GM23338 (cell line): ENCODE data around the gene PRG3. TPM values are rescaled to one million over a fixed set of nuclear protein-coding genes. Genes with fewer than 3 reads are reported as not detected.

Experiments
- ATAC-seq: fragments of 200-7000 bp; cut with Tn5 transposase; 3 replicates; pipeline ENCODE4 v1.9.1; 2020
- DNase-seq: peaks from one replicate; pipeline ENCODE4 v3.0.0-alpha.2; 2015; ENCODE audit warnings: low spot score
- H2AFZ ChIP-seq: fragments of 200-600 bp; sonication (generic); 2 replicates; pipeline ENCODE4 v1.8.0; 2016; ENCODE audit warnings: antibody characterized with exemption, mild to moderate bottlenecking, moderate library complexity
- H3F3A ChIP-seq: fragments of 200-600 bp; sonication (generic); replicated peaks from 2 replicates; pipeline ENCODE4 v1.8.0; 2017; ENCODE audit warnings: antibody characterized with exemption, mixed run types, low read depth
- H3K27ac ChIP-seq: fragments of 200-600 bp; sonication (generic); 2 replicates; pipeline ENCODE4 v1.6.1; 2016; ENCODE audit warnings: low read depth
- H3K27me3 ChIP-seq: fragments of 200-600 bp; sonication (generic); 2 replicates; pipeline ENCODE4 v1.8.0; 2016; ENCODE audit warnings: mild to moderate bottlenecking, mixed run types, moderate library complexity; ENCODE audit not compliant: insufficient read depth
- H3K36me3 ChIP-seq: fragments of 200-600 bp; sonication (generic); 2 replicates; pipeline ENCODE4 v1.8.0; 2016; ENCODE audit warnings: mild to moderate bottlenecking; ENCODE audit not compliant: insufficient read depth
- H3K4me1 ChIP-seq: fragments of 200-600 bp; sonication (generic); 2 replicates; pipeline ENCODE4 v1.8.0; 2016; ENCODE audit warnings: mild to moderate bottlenecking, moderate library complexity; ENCODE audit not compliant: insufficient read depth
- H3K4me2 ChIP-seq: fragments of 200-600 bp; sonication (generic); 2 replicates; pipeline ENCODE4 v1.7.1; 2017; ENCODE audit warnings: mixed run types
- H3K4me3 ChIP-seq: fragments of 200-600 bp; sonication (generic); 2 replicates; pipeline ENCODE4 v1.6.1; 2016; ENCODE audit warnings: mixed run types
- H3K79me2 ChIP-seq: fragments of 200-600 bp; sonication (generic); replicated peaks from 2 replicates; pipeline ENCODE4 v1.8.0; 2017; ENCODE audit warnings: mild to moderate bottlenecking; ENCODE audit not compliant: insufficient read depth
- H3K9me2 ChIP-seq: fragments of 200-600 bp; sonication (generic); 2 replicates; pipeline ENCODE4 v1.8.0; 2017; ENCODE audit not compliant: insufficient read depth
- H4K20me1 ChIP-seq: fragments of 200-600 bp; sonication (generic); replicated peaks from 2 replicates; pipeline ENCODE4 v1.8.0; 2017; ENCODE audit warnings: mild to moderate bottlenecking; ENCODE audit not compliant: insufficient read depth
- H3K27ac Mint-ChIP-seq: 2 replicates; pipeline ENCODE4 v1.8.0; 2020; ENCODE audit warnings: inconsistent platforms, mild to moderate bottlenecking, moderate library complexity, mixed read lengths
- H3K27me3 Mint-ChIP-seq: 3 replicates; pipeline ENCODE4 v1.8.0; 2022; ENCODE audit warnings: low read depth, mild to moderate bottlenecking, moderate library complexity, mixed read lengths, inconsistent platforms; ENCODE audit not compliant: insufficient read depth, poor library complexity
- H3K36me3 Mint-ChIP-seq: 3 replicates; pipeline ENCODE4 v1.8.0; 2021; ENCODE audit warnings: low read depth, mild to moderate bottlenecking, inconsistent platforms, moderate library complexity, mixed read lengths
- H3K4me1 Mint-ChIP-seq: 3 replicates; pipeline ENCODE4 v1.8.0; 2020; ENCODE audit warnings: mild to moderate bottlenecking, inconsistent platforms, mixed read lengths
- H3K4me3 Mint-ChIP-seq: 3 replicates; pipeline ENCODE4 v1.8.0; 2021; ENCODE audit warnings: moderate library complexity, mild to moderate bottlenecking, inconsistent platforms, mixed read lengths
- H3K9me3 Mint-ChIP-seq: 3 replicates; pipeline ENCODE4 v1.8.0; 2020; ENCODE audit warnings: moderate library complexity, mild to moderate bottlenecking, inconsistent platforms, mixed read lengths
- CREB1 ChIP-seq: fragments of 250-450 bp; sonication (Bioruptor Pico); IDR thresholded peaks from 2 replicates; pipeline ENCODE4 v1.5.0; 2020; ENCODE audit warnings: low read depth, mild to moderate bottlenecking, moderate library complexity
- ZNF114 ChIP-seq: fragments of 250-450 bp; sonication (Bioruptor Pico); IDR thresholded peaks from 2 replicates; pipeline ENCODE4 v1.5.0; 2020; ENCODE audit warnings: mild to moderate bottlenecking, moderate library complexity
- polyA plus RNA-seq: library from polyadenylated mRNA; unstranded; fragments of >200 nt; fragmentation: Nextera tagmentation; extraction: Ambion mirVana; gene quantifications from 2 replicates; pipeline ENCODE4 v1.2.1, GENCODE V29; 2016
- total RNA-seq: library from RNA; depleted of rRNA; stranded (reverse); fragments of >200 nt; shearing (Covaris generic); gene quantifications from 2 replicates; pipeline ENCODE4 v1.2.3, GENCODE V29; 2014
- TF ChIP-seq, protein P1 (sequence below): IDR thresholded peaks from one replicate; pipeline ENCODE4 v1.6.1; 2018; ENCODE audit warnings: antibody characterized with exemption; ENCODE audit not compliant: unreplicated experiment
- TF ChIP-seq, protein P2 (sequence below): fragments of 250-450 bp; sonication (Bioruptor Pico); IDR thresholded peaks from 2 replicates; pipeline ENCODE4 v1.5.0; 2020; ENCODE audit warnings: mild to moderate bottlenecking, moderate library complexity
- TF ChIP-seq, protein P3 (sequence below), 2 experiments: fragments of 200-600 bp in 1 of 2; sonication (generic) in 1 of 2; conservative IDR thresholded peaks; 2 replicates each; pipeline versions ENCODE4 v1.5.1 to v1.6.1; 2016 to 2017; ENCODE audit warnings: antibody characterized with exemption in 2 of 2, low read depth in 2 of 2, mild to moderate bottlenecking in 2 of 2, moderate library complexity in 1 of 2

PRG3 gene
- total and polyA plus RNA-seq, 2 experiments from 2014 or later: not detected

DNA sequence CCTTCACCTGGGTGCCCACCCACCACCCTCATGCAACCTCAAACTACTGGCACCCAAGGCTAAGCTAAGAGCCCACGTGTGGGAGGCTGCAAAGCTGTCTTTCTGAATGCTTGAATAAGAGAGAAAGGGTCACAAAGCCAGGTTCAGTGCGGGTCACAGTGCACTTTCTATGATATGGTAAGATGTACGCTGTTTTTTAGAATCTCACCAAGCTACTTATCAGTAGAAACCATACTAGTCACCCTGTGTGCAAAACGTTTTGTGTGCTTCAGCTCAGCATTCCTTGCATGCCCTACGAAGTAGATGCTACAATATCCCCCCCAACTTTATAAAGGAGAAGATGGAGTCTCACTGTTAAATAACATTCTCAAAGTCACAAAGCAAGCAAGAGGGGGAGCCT, 27.9 kb downstream of the PRG3 start:
- no peak overlapping the region for H3K27ac Mint-ChIP-seq
- peaks cover 6% of the 10 kb centered on the region for H3K9me3 Mint-ChIP-seq
- H3K4me1 Mint-ChIP-seq: peaks cover 11% of the 10 kb centered on the region; the same call in 2 of the 3 replicates
- H3K36me3 Mint-ChIP-seq: no peaks in the 10 kb centered on the region; the same call in 2 of the 3 replicates
- Histone ChIP-seq H3K27me3 (no peaks in the 10 kb centered on the region), H3F3A (0 out of 2 replicates have a peak, but pooled peaks cover 3% of the 10 kb centered on the region), H3K4me3 (no peak overlapping the region), H4K20me1 (no peaks in the 10 kb centered on the region), H3K4me1 (peaks cover 11% of the 10 kb centered on the region; the same call in 1 of the 2 replicates), H2AFZ (peak overlapping the region; percentile 82), H3K27ac (no peak overlapping the region), H3K4me2 (no peak overlapping the region), H3K9me2 (no peaks in the 10 kb centered on the region), H3K79me2 (no peaks in the 10 kb centered on the region), H3K36me3 (no peaks in the 10 kb centered on the region)
- ATAC-seq (no peak), DNase-seq (no peak)
- H3K27me3 Mint-ChIP-seq: peaks cover 19% of the 10 kb centered on the region
- H3K4me3 Mint-ChIP-seq: no peak overlapping the region
- TF ChIP-seq ZNF114 (CRISPR knock-in tag) (no peak), CREB1 (CRISPR knock-in tag) (no peak)
- TF ChIP-seq, protein P1, sequence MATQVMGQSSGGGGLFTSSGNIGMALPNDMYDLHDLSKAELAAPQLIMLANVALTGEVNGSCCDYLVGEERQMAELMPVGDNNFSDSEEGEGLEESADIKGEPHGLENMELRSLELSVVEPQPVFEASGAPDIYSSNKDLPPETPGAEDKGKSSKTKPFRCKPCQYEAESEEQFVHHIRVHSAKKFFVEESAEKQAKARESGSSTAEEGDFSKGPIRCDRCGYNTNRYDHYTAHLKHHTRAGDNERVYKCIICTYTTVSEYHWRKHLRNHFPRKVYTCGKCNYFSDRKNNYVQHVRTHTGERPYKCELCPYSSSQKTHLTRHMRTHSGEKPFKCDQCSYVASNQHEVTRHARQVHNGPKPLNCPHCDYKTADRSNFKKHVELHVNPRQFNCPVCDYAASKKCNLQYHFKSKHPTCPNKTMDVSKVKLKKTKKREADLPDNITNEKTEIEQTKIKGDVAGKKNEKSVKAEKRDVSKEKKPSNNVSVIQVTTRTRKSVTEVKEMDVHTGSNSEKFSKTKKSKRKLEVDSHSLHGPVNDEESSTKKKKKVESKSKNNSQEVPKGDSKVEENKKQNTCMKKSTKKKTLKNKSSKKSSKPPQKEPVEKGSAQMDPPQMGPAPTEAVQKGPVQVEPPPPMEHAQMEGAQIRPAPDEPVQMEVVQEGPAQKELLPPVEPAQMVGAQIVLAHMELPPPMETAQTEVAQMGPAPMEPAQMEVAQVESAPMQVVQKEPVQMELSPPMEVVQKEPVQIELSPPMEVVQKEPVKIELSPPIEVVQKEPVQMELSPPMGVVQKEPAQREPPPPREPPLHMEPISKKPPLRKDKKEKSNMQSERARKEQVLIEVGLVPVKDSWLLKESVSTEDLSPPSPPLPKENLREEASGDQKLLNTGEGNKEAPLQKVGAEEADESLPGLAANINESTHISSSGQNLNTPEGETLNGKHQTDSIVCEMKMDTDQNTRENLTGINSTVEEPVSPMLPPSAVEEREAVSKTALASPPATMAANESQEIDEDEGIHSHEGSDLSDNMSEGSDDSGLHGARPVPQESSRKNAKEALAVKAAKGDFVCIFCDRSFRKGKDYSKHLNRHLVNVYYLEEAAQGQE: no peak
- TF ChIP-seq, protein P2, sequence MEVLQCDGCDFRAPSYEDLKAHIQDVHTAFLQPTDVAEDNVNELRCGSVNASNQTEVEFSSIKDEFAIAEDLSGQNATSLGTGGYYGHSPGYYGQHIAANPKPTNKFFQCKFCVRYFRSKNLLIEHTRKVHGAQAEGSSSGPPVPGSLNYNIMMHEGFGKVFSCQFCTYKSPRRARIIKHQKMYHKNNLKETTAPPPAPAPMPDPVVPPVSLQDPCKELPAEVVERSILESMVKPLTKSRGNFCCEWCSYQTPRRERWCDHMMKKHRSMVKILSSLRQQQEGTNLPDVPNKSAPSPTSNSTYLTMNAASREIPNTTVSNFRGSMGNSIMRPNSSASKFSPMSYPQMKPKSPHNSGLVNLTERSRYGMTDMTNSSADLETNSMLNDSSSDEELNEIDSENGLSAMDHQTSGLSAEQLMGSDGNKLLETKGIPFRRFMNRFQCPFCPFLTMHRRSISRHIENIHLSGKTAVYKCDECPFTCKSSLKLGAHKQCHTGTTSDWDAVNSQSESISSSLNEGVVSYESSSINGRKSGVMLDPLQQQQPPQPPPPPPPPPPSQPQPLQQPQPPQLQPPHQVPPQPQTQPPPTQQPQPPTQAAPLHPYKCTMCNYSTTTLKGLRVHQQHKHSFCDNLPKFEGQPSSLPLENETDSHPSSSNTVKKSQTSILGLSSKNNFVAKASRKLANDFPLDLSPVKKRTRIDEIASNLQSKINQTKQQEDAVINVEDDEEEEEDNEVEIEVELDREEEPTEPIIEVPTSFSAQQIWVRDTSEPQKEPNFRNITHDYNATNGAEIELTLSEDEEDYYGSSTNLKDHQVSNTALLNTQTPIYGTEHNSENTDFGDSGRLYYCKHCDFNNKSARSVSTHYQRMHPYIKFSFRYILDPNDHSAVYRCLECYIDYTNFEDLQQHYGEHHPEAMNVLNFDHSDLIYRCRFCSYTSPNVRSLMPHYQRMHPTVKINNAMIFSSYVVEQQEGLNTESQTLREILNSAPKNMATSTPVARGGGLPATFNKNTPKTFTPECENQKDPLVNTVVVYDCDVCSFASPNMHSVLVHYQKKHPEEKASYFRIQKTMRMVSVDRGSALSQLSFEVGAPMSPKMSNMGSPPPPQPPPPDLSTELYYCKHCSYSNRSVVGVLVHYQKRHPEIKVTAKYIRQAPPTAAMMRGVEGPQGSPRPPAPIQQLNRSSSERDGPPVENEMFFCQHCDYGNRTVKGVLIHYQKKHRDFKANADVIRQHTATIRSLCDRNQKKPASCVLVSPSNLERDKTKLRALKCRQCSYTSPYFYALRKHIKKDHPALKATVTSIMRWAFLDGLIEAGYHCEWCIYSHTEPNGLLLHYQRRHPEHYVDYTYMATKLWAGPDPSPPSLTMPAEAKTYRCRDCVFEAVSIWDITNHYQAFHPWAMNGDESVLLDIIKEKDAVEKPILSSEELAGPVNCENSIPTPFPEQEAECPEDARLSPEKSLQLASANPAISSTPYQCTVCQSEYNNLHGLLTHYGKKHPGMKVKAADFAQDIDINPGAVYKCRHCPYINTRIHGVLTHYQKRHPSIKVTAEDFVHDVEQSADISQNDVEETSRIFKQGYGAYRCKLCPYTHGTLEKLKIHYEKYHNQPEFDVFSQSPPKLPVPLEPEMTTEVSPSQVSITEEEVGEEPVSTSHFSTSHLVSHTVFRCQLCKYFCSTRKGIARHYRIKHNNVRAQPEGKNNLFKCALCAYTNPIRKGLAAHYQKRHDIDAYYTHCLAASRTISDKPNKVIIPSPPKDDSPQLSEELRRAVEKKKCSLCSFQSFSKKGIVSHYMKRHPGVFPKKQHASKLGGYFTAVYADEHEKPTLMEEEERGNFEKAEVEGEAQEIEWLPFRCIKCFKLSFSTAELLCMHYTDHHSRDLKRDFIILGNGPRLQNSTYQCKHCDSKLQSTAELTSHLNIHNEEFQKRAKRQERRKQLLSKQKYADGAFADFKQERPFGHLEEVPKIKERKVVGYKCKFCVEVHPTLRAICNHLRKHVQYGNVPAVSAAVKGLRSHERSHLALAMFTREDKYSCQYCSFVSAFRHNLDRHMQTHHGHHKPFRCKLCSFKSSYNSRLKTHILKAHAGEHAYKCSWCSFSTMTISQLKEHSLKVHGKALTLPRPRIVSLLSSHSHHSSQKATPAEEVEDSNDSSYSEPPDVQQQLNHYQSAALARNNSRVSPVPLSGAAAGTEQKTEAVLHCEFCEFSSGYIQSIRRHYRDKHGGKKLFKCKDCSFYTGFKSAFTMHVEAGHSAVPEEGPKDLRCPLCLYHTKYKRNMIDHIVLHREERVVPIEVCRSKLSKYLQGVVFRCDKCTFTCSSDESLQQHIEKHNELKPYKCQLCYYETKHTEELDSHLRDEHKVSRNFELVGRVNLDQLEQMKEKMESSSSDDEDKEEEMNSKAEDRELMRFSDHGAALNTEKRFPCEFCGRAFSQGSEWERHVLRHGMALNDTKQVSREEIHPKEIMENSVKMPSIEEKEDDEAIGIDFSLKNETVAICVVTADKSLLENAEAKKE (CRISPR knock-in tag): no peak
- TF ChIP-seq, protein P3, sequence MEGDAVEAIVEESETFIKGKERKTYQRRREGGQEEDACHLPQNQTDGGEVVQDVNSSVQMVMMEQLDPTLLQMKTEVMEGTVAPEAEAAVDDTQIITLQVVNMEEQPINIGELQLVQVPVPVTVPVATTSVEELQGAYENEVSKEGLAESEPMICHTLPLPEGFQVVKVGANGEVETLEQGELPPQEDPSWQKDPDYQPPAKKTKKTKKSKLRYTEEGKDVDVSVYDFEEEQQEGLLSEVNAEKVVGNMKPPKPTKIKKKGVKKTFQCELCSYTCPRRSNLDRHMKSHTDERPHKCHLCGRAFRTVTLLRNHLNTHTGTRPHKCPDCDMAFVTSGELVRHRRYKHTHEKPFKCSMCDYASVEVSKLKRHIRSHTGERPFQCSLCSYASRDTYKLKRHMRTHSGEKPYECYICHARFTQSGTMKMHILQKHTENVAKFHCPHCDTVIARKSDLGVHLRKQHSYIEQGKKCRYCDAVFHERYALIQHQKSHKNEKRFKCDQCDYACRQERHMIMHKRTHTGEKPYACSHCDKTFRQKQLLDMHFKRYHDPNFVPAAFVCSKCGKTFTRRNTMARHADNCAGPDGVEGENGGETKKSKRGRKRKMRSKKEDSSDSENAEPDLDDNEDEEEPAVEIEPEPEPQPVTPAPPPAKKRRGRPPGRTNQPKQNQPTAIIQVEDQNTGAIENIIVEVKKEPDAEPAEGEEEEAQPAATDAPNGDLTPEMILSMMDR (conservative IDR thresholded peaks at IDR 0.05; ENCODE audit: low read depth in 2 of 2): no peak
